B cell (primary cell): ENCODE results near the gene CTNNA3. TPM values are rescaled to one million over a fixed set of nuclear protein-coding genes. Genes with fewer than 3 reads are reported as not detected.

Source experiments
- ATAC-seq: fragments of 200-7000 bp; cut with Tn5 transposase; one replicate; pipeline ENCODE4 v1.10.0; 2021; ENCODE audit warnings: low read depth, mild to moderate bottlenecking, moderate number of reproducible peaks, moderate library complexity
- CTCF ChIA-PET: fragments of 350-600 bp; sonication (Branson Sonifier 250); formaldehyde crosslinking; loops from one replicate; lab custom pipeline; 2021; ENCODE audit warnings: antibody characterized with exemption, inconsistent platforms; lab: Charles Lee
- POLR2A ChIA-PET: fragments of 350-600 bp; sonication (Branson Sonifier 250); formaldehyde crosslinking; loops from one replicate; lab custom pipeline; 2021; ENCODE audit warnings: antibody characterized with exemption; lab: Charles Lee
- DNase-seq: peaks from one replicate; pipeline ENCODE4 v3.0.0; 2013
- H2AFZ ChIP-seq: 2 replicates; pipeline ENCODE4 v1.6.1; 2012; ENCODE audit warnings: mild to moderate bottlenecking, low read depth, low read length; ENCODE audit not compliant: insufficient read depth, poor library complexity, severe bottlenecking
- H3K27ac ChIP-seq, 2 donors: 1 replicate in 1 of 2; 2 replicates in 1 of 2; pipeline ENCODE4 v1.5.1; 2012 to 2013; ENCODE audit warnings: low read length in 2 of 2, mild to moderate bottlenecking in 2 of 2, moderate library complexity in 1 of 2
- H3K27me3 ChIP-seq, 4 experiments: fragments of 200-600 bp in 1 of 4; sonication (generic) in 1 of 4; replicated peaks in 1 of 4; 1 replicate in 2 of 4; 2 replicates in 2 of 4; pipeline versions ENCODE4 v1.6.1 to v1.7.0; 2013 to 2016; ENCODE audit warnings: low read length in 3 of 4, mild to moderate bottlenecking in 2 of 4, mixed read lengths in 1 of 4, moderate library complexity in 1 of 4; ENCODE audit not compliant: insufficient read depth in 4 of 4, control insufficient read depth in 3 of 4; ENCODE audit errors: control extremely low read depth in 1 of 4
- H3K36me3 ChIP-seq, 2 experiments: replicated peaks in 1 of 2; 1 replicate in 1 of 2; 2 replicates in 1 of 2; pipeline versions ENCODE4 v1.6.1 to v1.7.1; 2013; ENCODE audit warnings: low read length in 1 of 2; ENCODE audit not compliant: insufficient read depth in 2 of 2, control insufficient read depth in 1 of 2; ENCODE audit errors: control extremely low read depth in 1 of 2, extremely low read depth in 1 of 2
- H3K4me1 ChIP-seq, 2 donors: fragments of 200-600 bp in 1 of 2; sonication (generic) in 1 of 2; 1 replicate in 1 of 2; 2 replicates in 1 of 2; pipeline versions ENCODE4 v1.5.1 to v1.6.1; 2013 to 2017; ENCODE audit warnings: low read length in 2 of 2; ENCODE audit not compliant: control insufficient read depth in 2 of 2, insufficient read depth in 2 of 2
- H3K4me2 ChIP-seq: replicated peaks from 2 replicates; pipeline ENCODE3; 2012; ENCODE audit warnings: mild to moderate bottlenecking, low read depth, low read length; ENCODE audit not compliant: poor library complexity, severe bottlenecking
- H3K4me3 ChIP-seq, 5 experiments: fragments of 200-600 bp in 1 of 5; sonication (generic) in 1 of 5; 1 replicate in 3 of 5; 2 replicates in 2 of 5; pipeline versions ENCODE4 v1.5.1 to v1.7.0; 2011 to 2016; ENCODE audit warnings: low read length in 4 of 5, mild to moderate bottlenecking in 4 of 5, low read depth in 2 of 5, control low read depth in 1 of 5, moderate library complexity in 1 of 5; ENCODE audit not compliant: insufficient read depth in 1 of 5; ENCODE audit errors: control extremely low read depth in 1 of 5, extremely low read depth in 1 of 5
- H3K79me2 ChIP-seq: fragments of 200-600 bp; sonication (generic); one replicate; pipeline ENCODE4 v1.6.0; 2016; ENCODE audit warnings: low read length; ENCODE audit not compliant: control insufficient read depth, insufficient read depth
- H3K9ac ChIP-seq: fragments of 200-600 bp; sonication (generic); 2 replicates; pipeline ENCODE4 v1.6.1; 2017; ENCODE audit warnings: mild to moderate bottlenecking, low read length, moderate library complexity
- H3K9me3 ChIP-seq, 3 donors: one replicate each; pipeline versions ENCODE4 v1.6.1 to v1.7.1; 2013; ENCODE audit warnings: low read length in 2 of 3; ENCODE audit not compliant: control insufficient read depth in 2 of 3, insufficient read depth in 1 of 3; ENCODE audit errors: control extremely low read depth in 1 of 3
- H4K20me1 ChIP-seq: 2 replicates; pipeline ENCODE4 v1.6.0; 2012; ENCODE audit warnings: mild to moderate bottlenecking, low read length; ENCODE audit not compliant: insufficient read depth, control insufficient read depth, poor library complexity, severe bottlenecking
- H3K27ac Mint-ChIP-seq: one replicate; pipeline ENCODE4 v1.8.0; 2021; ENCODE audit warnings: mixed read lengths
- H3K27me3 Mint-ChIP-seq: one replicate; pipeline ENCODE4 v1.8.0; 2021; ENCODE audit warnings: mixed read lengths
- H3K4me1 Mint-ChIP-seq: one replicate; pipeline ENCODE4 v1.8.0; 2021; ENCODE audit warnings: mixed read lengths
- H3K4me3 Mint-ChIP-seq: one replicate; pipeline ENCODE4 v1.8.0; 2021; ENCODE audit warnings: mixed read lengths
- H3K9me3 Mint-ChIP-seq: one replicate; pipeline ENCODE4 v1.8.0; 2022; ENCODE audit warnings: mixed read lengths; ENCODE audit not compliant: insufficient read depth
- CTCF ChIP-seq: fragments of 200-600 bp; IDR thresholded peaks from one replicate; pipeline ENCODE4 v1.8.0; 2022; ENCODE audit warnings: antibody characterized with exemption, mild to moderate bottlenecking
- EZH2 ChIP-seq: IDR thresholded peaks from 2 replicates; pipeline ENCODE4 v1.6.1; 2012; ENCODE audit warnings: borderline replicate concordance, low read depth, mild to moderate bottlenecking, moderate library complexity, low read length; ENCODE audit not compliant: insufficient read depth, poor library complexity, severe bottlenecking
- WGBS: methylation state at CpG from one replicate; pipeline ENCODE4 v1.1.5; 2013; ENCODE audit warnings: missing lambda C conversion rate; ENCODE audit not compliant: insufficient coverage; 5-methylcytosine and 5-hydroxymethylcytosine counted together
- intact Hi-C: fragments of 100-400 bp; cut with micrococcal nuclease; formaldehyde crosslinking; loops from one replicate; pipeline ENCODE4 v1.10.0; 2022
- polyA plus RNA-seq: library from polyadenylated mRNA; depleted of rRNA; stranded (reverse); fragments of >200 nt; gene quantifications from 2 replicates; pipeline ENCODE4 v1.2.3, GENCODE V29; 2012
- total RNA-seq, 2 donors: library from RNA; stranded (reverse); fragments of 120-200 nt in 1 of 2; gene quantifications; 1 replicate in 1 of 2; 2 replicates in 1 of 2; pipeline versions ENCODE4 v1.2.3 to v1.2.4, GENCODE V29; 2013 to 2022

Gene CTNNA3
- total and polyA plus RNA-seq, 2 donors (not counting 1 experiment from before 2014, with no cell fraction given), result 0.01 TPM; not detected in 1

DNA sequence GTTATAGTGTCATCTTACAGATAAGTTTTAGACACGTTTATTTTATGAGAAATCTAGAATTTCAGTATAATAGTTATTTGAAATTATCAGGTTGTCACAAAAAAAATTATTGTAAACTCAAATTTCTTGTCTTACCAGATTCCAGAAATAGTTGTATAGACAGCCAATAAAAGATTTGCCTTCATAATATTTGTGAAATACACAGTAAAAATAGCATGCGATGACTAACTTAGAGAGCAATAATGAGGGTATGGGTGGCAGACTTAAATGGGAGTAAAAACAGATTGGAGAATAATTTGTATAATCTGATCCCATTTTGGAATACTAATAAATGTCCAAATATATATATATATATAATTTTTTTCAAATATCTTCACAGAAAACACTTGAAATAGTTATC lies 1457.7 kb downstream of the CTNNA3 start:
- no peak overlapping the region for H3K27ac ChIP-seq

DNA sequence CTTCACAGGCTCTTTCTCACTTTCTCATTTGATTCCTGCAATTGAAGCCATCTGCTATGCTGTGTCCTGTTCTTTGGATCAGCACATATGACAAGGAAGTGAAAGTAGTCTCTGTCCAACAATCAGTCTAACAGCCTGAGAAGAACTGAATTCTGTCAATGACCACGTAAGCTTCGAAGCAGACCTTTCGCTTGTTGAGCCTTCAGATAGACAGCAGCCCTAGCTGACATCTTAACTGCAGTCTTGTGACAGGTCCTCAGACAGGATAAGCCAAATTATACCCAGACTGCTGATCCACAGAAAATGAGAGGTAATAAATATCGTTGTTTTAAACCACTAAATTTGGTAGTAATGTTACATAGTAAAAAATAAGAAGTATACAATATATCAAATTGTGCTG lies 1461.1 kb downstream of the CTNNA3 start:
- Mint-ChIP-seq H3K27ac (no peak overlapping the region), H3K4me1 (no peaks in the 10 kb centered on the region), H3K4me3 (no peak overlapping the region), H3K9me3 (no peaks in the 10 kb centered on the region), H3K27me3 (no peaks in the 10 kb centered on the region)
- no peak overlapping the region for H3K4me3 ChIP-seq
- DNase-seq (no peak), ATAC-seq (no peak)
- no peaks in the 10 kb centered on the region for H4K20me1 ChIP-seq
- no peaks in the 10 kb centered on the region for H3K36me3 ChIP-seq
- no peak overlapping the region for H3K27ac ChIP-seq
- no peaks in the 10 kb centered on the region for H3K4me1 ChIP-seq
- intact Hi-C loops, result no loop called here
- POLR2A ChIA-PET, result no interaction called here
- 100% methylated on average over 3 of the region's 4 CpGs for WGBS
- H3K4me2 ChIP-seq, result no peak overlapping the region
- no peaks in the 10 kb centered on the region for H3K27me3 ChIP-seq
- H3K9me3 ChIP-seq, result peaks cover 0 to 8% (median 0%) of the 10 kb centered on the region in 3 donors
- no peak overlapping the region for H3K9ac ChIP-seq
- no peaks in the 10 kb centered on the region for H3K79me2 ChIP-seq
- TF ChIP-seq EZH2 (no peak), CTCF (no peak)
- CTCF ChIA-PET, result no interaction called here
- H2AFZ ChIP-seq, result no peak overlapping the region

More for the DNA sequence above, 1457.7 kb downstream of the CTNNA3 start:
- no peaks in the 10 kb centered on the region for H3K27me3 Mint-ChIP-seq
- Histone ChIP-seq H3K9ac (no peak overlapping the region), H4K20me1 (no peaks in the 10 kb centered on the region), H3K79me2 (no peaks in the 10 kb centered on the region), H2AFZ (no peak overlapping the region), H3K36me3 (no peaks in the 10 kb centered on the region), H3K4me1 (no peaks in the 10 kb centered on the region), H3K27me3 (no peaks in the 10 kb centered on the region), H3K4me2 (no peak overlapping the region), H3K4me3 (no peak overlapping the region), H3K9me3 (no peaks in the 10 kb centered on the region)
- no peak overlapping the region for H3K27ac Mint-ChIP-seq
- POLR2A ChIA-PET, result no interaction called here
- intact Hi-C loops, result no loop called here
- H3K4me1 Mint-ChIP-seq, result no peaks in the 10 kb centered on the region
- H3K4me3 Mint-ChIP-seq, result no peak overlapping the region
- no peaks in the 10 kb centered on the region for H3K9me3 Mint-ChIP-seq
- DNase-seq, result no peak
- TF ChIP-seq EZH2, result no peak
- TF ChIP-seq CTCF, result no peak
- no peak for ATAC-seq
- CTCF ChIA-PET, result no interaction called here
- no CpG with 5 or more reads among the region's 2 CpGs for WGBS
